K562 (cell line): Measurements from ENCODE around the gene NELL1. TPM values are rescaled to one million over a fixed set of nuclear protein-coding genes. Genes with fewer than 3 reads are reported as not detected.

Experiments used
- C11orf30 ChIP-seq: fragments of 450-650 bp; IDR thresholded peaks from 2 replicates; pipeline ENCODE4 v1.6.1; 2016; ENCODE audit warnings: low read depth, mild to moderate bottlenecking
- CHD1 ChIP-seq: fragments of 200-600 bp; sonication (generic); IDR thresholded peaks from one replicate; pipeline ENCODE4 v1.6.1; 2012; ENCODE audit warnings: mild to moderate bottlenecking, moderate library complexity, low read length, inconsistent platforms
- FOXJ2 ChIP-seq: fragments of 200-800 bp; sonication (Bioruptor generic); IDR thresholded peaks from 2 replicates; pipeline ENCODE4 v1.6.1; 2016; ENCODE audit warnings: missing genetic modification characterization, missing compliant biosample characterization
- HMG20A ChIP-seq: fragments of 450-650 bp; formaldehyde crosslinking; conservative IDR thresholded peaks from 2 replicates; pipeline ENCODE4 v1.4.0; 2020; ENCODE audit warnings: mild to moderate bottlenecking, mixed read lengths
- JUND ChIP-seq, 2 experiments: IDR thresholded peaks; 2 replicates in 1 of 2; 3 replicates in 1 of 2; pipeline ENCODE4 v1.6.1; 2011; ENCODE audit warnings: borderline replicate concordance in 2 of 2, low read depth in 2 of 2, low read length in 2 of 2, improper control_type of control experiment in 1 of 2, missing biosample characterization in 1 of 2, missing genetic modification characterization in 1 of 2, missing genetic modification reagents in 1 of 2
- MAFF ChIP-seq: IDR thresholded peaks from 2 replicates; pipeline ENCODE4 v1.6.1; 2012; ENCODE audit warnings: low read length, improper control_type of control experiment
- MAFG ChIP-seq: fragments of 450-650 bp; conservative IDR thresholded peaks from 2 replicates; pipeline ENCODE4 v1.6.1; 2016; ENCODE audit warnings: missing genetic modification characterization, missing compliant biosample characterization
- MAFK ChIP-seq: IDR thresholded peaks from 2 replicates; pipeline ENCODE4 v1.6.1; 2011; ENCODE audit warnings: low read length, improper control_type of control experiment
- MEF2D ChIP-seq: conservative IDR thresholded peaks from 2 replicates; pipeline ENCODE4 v1.6.1; 2016; ENCODE audit warnings: low read depth, missing genetic modification characterization, missing compliant biosample characterization
- NR3C1 ChIP-seq: sonication (generic); formaldehyde crosslinking; IDR thresholded peaks from 2 replicates; pipeline ENCODE4 v1.8.1; 2022; ENCODE audit warnings: missing genetic modification reagents
- PCBP2 ChIP-seq: fragments of 200-400 bp; formaldehyde crosslinking; IDR thresholded peaks from 2 replicates; pipeline ENCODE4 v1.6.1; 2018; ENCODE audit warnings: low read length, low read depth, mild to moderate bottlenecking, moderate library complexity; ENCODE audit not compliant: poor library complexity, severe bottlenecking
- SOX6 ChIP-seq: fragments of 450-650 bp; IDR thresholded peaks from 2 replicates; pipeline ENCODE4 v1.6.1; 2014; ENCODE audit warnings: mild to moderate bottlenecking
- ZNF134 ChIP-seq: fragments of 250-450 bp; sonication (Bioruptor Pico); conservative IDR thresholded peaks from 2 replicates; pipeline ENCODE4 v1.4.0; 2020
- ZNF143 ChIP-seq: sonication (generic); formaldehyde crosslinking; IDR thresholded peaks from 2 replicates; pipeline ENCODE4 v1.9.0; 2022; ENCODE audit warnings: mild to moderate bottlenecking, missing genetic modification reagents
- ZNF316 ChIP-seq: fragments of 450-650 bp; IDR thresholded peaks from 2 replicates; pipeline ENCODE4 v1.6.1; 2016
- polyA plus RNA-seq, 8 experiments: library from polyadenylated mRNA; depleted of rRNA in 4 of 8; stranded (reverse) in 5 of 8; unstranded in 3 of 8; fragments of >200 nt; fragmentation: Nextera tagmentation in 2 of 8; fragmentation: Illumina TruSeq in 1 of 8; extraction: Ambion mirVana in 2 of 8; extraction: Trizol in 1 of 8; gene quantifications; 2 replicates each; pipeline versions ENCODE4 v1.2.1 to v1.2.3, GENCODE V29; 2011 to 2014; ENCODE audit warnings: inconsistent platforms in 1 of 8, missing spikeins in 1 of 8
- total RNA-seq, 7 experiments: library from RNA; depleted of rRNA in 6 of 7; stranded (reverse); fragments of >200 nt in 6 of 7; fragmentation: Illumina TruSeq in 2 of 7; extraction: Trizol in 2 of 7; gene quantifications; 2 replicates each; pipeline versions ENCODE4 v1.2.1 to v1.2.3, GENCODE V29; 2011 to 2021; ENCODE audit warnings: low replicate concordance in 1 of 7
- TF ChIP-seq, protein P1 (sequence below), 3 experiments: fragments of 200-800 bp in 1 of 3; sonication (Bioruptor generic) in 1 of 3; sonication (generic) in 1 of 3; formaldehyde crosslinking in 1 of 3; IDR thresholded peaks; 2 replicates each; pipeline versions ENCODE4 v1.6.1 to v1.8.0; 2016 to 2022; ENCODE audit warnings: mild to moderate bottlenecking in 2 of 3, missing compliant biosample characterization in 2 of 3, missing genetic modification characterization in 2 of 3, missing genetic modification reagents in 1 of 3
- TF ChIP-seq, protein P2 (sequence below): fragments of 450-650 bp; formaldehyde crosslinking; IDR thresholded peaks from 2 replicates; pipeline ENCODE4 v1.4.0; 2022; ENCODE audit warnings: mild to moderate bottlenecking, moderate library complexity
- TF ChIP-seq, protein P3 (sequence below): sonication (generic); formaldehyde crosslinking; IDR thresholded peaks from 2 replicates; pipeline ENCODE4 v1.8.0; 2022; ENCODE audit warnings: missing genetic modification reagents, mild to moderate bottlenecking, moderate library complexity, borderline replicate concordance
- TF ChIP-seq, protein P4 (sequence below): IDR thresholded peaks from 2 replicates; pipeline ENCODE4 v1.6.1; 2012; ENCODE audit warnings: low read depth, low read length, improper control_type of control experiment, borderline replicate concordance

The NELL1 gene
- total and polyA plus RNA-seq, 9 of the 15 experiments (the other 6 are each of a cell fraction or from before 2014, with no cell fraction given): not detected

DNA sequence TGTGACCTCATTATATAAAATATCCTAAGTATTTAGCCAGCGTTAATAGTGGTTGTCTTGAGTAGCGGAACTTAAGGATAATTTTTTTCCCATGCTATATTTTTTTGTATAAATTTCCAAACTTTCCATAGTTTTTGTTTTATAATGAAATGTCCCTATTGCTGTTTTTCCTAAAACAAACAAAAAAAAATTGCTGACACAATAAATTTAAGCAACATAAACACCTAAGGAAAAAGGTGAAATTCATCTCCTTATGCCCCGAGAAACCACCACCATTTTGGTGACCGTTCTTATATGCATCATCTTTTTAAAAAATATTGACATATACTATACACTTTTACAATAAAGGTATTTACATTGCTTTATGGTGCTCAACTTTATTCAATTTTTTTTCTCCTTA, 814.7 kb downstream of the NELL1 start (continued):
- no peak for TF ChIP-seq JUND (IDR thresholded peaks at IDR 0.05; ENCODE audit: borderline replicate concordance, low read depth, low read length)
- TF ChIP-seq JUND (tag; IDR thresholded peaks at IDR 0.05; ENCODE audit: borderline replicate concordance, low read depth, low read length): no peak
- TF ChIP-seq CHD1: no peak
- peak; percentile 30; the same call in 1 of the 2 replicates for TF ChIP-seq MAFG
- TF ChIP-seq FOXJ2 (tag): no peak
- TF ChIP-seq, protein P1, sequence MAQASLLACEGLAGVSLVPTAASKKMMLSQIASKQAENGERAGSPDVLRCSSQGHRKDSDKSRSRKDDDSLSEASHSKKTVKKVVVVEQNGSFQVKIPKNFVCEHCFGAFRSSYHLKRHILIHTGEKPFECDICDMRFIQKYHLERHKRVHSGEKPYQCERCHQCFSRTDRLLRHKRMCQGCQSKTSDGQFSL (CRISPR knock-in tag; IDR thresholded peaks at IDR 0.05): no peak
- TF ChIP-seq, protein P1 (tag; IDR thresholded peaks at IDR 0.05): no peak
- TF ChIP-seq SOX6: no peak
- TF ChIP-seq ZNF143 (CRISPR knock-in tag): no peak
- TF ChIP-seq MAFF: peak; percentile 61
- TF ChIP-seq ZNF316: peak; percentile 75
- TF ChIP-seq ZNF134: no peak
- peak; percentile 56; the same call in 1 of the 2 replicates for TF ChIP-seq MAFK
- TF ChIP-seq, protein P2, sequence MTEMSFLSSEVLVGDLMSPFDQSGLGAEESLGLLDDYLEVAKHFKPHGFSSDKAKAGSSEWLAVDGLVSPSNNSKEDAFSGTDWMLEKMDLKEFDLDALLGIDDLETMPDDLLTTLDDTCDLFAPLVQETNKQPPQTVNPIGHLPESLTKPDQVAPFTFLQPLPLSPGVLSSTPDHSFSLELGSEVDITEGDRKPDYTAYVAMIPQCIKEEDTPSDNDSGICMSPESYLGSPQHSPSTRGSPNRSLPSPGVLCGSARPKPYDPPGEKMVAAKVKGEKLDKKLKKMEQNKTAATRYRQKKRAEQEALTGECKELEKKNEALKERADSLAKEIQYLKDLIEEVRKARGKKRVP (CRISPR knock-in tag): no peak
- no peak for TF ChIP-seq PCBP2
- TF ChIP-seq, protein P3, sequence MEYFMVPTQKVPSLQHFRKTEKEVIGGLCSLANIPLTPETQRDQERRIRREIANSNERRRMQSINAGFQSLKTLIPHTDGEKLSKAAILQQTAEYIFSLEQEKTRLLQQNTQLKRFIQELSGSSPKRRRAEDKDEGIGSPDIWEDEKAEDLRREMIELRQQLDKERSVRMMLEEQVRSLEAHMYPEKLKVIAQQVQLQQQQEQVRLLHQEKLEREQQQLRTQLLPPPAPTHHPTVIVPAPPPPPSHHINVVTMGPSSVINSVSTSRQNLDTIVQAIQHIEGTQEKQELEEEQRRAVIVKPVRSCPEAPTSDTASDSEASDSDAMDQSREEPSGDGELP (CRISPR knock-in tag): no peak
- TF ChIP-seq, protein P4, sequence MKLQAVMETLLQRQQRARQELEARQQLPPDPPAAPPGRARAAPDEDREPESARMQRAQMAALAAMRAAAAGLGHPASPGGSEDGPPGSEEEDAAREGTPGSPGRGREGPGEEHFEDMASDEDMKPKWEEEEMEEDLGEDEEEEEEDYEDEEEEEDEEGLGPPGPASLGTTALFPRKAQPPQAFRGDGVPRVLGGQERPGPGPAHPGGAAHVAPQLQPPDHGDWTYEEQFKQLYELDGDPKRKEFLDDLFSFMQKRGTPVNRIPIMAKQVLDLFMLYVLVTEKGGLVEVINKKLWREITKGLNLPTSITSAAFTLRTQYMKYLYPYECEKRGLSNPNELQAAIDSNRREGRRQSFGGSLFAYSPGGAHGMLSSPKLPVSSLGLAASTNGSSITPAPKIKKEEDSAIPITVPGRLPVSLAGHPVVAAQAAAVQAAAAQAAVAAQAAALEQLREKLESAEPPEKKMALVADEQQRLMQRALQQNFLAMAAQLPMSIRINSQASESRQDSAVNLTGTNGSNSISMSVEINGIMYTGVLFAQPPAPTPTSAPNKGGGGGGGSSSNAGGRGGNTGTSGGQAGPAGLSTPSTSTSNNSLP: no peak
- no peak for TF ChIP-seq MEF2D (tag)
- no peak for TF ChIP-seq NR3C1 (CRISPR knock-in tag)
- TF ChIP-seq HMG20A (CRISPR knock-in tag): no peak
- TF ChIP-seq C11orf30: peak; percentile 39; the same call in 1 of the 2 replicates
